ENCODE results near the gene PAQR8. TPM values are rescaled to one million over a fixed set of nuclear protein-coding genes. Genes with fewer than 3 reads are reported as not detected.

Gene PAQR8
- total RNA-seq, 1 donor from 2014 or later = 9.5 TPM

DNA sequence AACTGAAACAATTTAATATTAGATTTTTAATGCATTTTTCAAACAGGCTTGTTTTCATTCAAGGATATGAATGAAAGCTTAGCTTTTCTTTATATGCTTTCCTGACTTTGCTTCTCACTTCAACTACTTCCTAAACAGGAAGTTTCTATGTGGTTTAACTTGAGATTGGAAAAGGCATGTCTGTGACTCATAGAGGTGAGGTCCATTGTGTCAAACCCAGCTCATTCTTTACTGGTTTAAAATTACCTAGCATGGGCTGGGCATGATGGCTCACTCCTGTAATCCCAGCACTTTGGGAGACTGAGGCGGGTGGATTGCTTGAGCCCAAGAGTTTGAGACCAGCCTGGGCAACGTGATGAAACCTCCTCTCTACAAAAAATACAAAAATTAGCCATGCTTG, 92.6 kb downstream of the PAQR8 start:
- no peak for DNase-seq (ENCODE audit: low spot score in 2 of 2, unreplicated experiment in 2 of 2)
- TF ChIP-seq, protein P1, sequence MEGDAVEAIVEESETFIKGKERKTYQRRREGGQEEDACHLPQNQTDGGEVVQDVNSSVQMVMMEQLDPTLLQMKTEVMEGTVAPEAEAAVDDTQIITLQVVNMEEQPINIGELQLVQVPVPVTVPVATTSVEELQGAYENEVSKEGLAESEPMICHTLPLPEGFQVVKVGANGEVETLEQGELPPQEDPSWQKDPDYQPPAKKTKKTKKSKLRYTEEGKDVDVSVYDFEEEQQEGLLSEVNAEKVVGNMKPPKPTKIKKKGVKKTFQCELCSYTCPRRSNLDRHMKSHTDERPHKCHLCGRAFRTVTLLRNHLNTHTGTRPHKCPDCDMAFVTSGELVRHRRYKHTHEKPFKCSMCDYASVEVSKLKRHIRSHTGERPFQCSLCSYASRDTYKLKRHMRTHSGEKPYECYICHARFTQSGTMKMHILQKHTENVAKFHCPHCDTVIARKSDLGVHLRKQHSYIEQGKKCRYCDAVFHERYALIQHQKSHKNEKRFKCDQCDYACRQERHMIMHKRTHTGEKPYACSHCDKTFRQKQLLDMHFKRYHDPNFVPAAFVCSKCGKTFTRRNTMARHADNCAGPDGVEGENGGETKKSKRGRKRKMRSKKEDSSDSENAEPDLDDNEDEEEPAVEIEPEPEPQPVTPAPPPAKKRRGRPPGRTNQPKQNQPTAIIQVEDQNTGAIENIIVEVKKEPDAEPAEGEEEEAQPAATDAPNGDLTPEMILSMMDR (IDR thresholded peaks at IDR 0.05; ENCODE audit: unreplicated experiment) = no peak
- Mint-ChIP-seq H3K9me3 (peaks cover 21% of the 10 kb centered on the region), H3K4me3 (no peak overlapping the region), H3K27ac (no peak overlapping the region), H3K36me3 (peaks cover 24% of the 10 kb centered on the region), H3K4me1 (no peaks in the 10 kb centered on the region), H3K27me3 (ENCODE audit: low read depth) (no peaks in the 10 kb centered on the region)

- Mint-ChIP-seq H3K4me3 (no peak overlapping the region), H3K9me3 (peaks cover 9% of the 10 kb centered on the region), H3K27ac (no peak overlapping the region), H3K36me3 (peaks cover 5% of the 10 kb centered on the region), H3K27me3 (ENCODE audit: low read depth) (no peaks in the 10 kb centered on the region), H3K4me1 (no peaks in the 10 kb centered on the region)
- TF ChIP-seq, protein P1 (IDR thresholded peaks at IDR 0.05; ENCODE audit: unreplicated experiment) = no peak
- no peak for DNase-seq (ENCODE audit: low spot score in 2 of 2, unreplicated experiment in 2 of 2)
These were observed 95.1 kb downstream of the PAQR8 start for GRCh38 chr6:52457096-52457495.

Other genes starting within 250 kb of the PAQR8 start
- gene IL17A, start 175.8 kb upstream of the PAQR8 start, total RNA-seq = not detected in 3 replicates
- gene IL17F, start 117.7 kb upstream of the PAQR8 start, total RNA-seq = not detected in 3 replicates
- gene MCM3, start 77.4 kb upstream of the PAQR8 start, total RNA-seq = 71.4 to 74.5 TPM (median 71.6 TPM) in 3 replicates
- 33.0 to 36.1 TPM (median 34.4 TPM) in 3 replicates for gene EFHC1, start 58.2 kb downstream of the PAQR8 start, total RNA-seq
- gene TRAM2, start 214.9 kb downstream of the PAQR8 start, total RNA-seq = 21.7 to 22.1 TPM (median 21.8 TPM) in 3 replicates